ENCODE data around the gene TTC21B.
A peak's percentile ranks its signal among the peaks of the same experiment; 100 is the strongest.

TTC21B gene

GRCh38 chr2:165952741-165953211 is 800 bp downstream of the TTC21B start:
- no peak for TF ChIP-seq CTCF (IDR thresholded peaks at IDR 0.05; ENCODE audit: control insufficient read depth, extremely low read depth, insufficient read depth)
- DNase-seq (ENCODE audit: low read depth), result peak; percentile 94
- peak overlapping the region; percentile 83 for H3K4me3 ChIP-seq (ENCODE audit: low read depth, low read length)

- peak overlapping the region; percentile 83 for H3K4me3 ChIP-seq (ENCODE audit: low read depth, low read length)
- TF ChIP-seq CTCF (IDR thresholded peaks at IDR 0.05; ENCODE audit: control insufficient read depth, extremely low read depth, insufficient read depth), result no peak
These were observed 1.5 kb downstream of the TTC21B start for GRCh38 chr2:165952085-165952484.

GRCh38 chr2:165950438-165950837 is 3.1 kb downstream of the TTC21B start:
- H3K4me3 ChIP-seq (ENCODE audit: low read depth, low read length), result no peak overlapping the region
- no peak for TF ChIP-seq CTCF (IDR thresholded peaks at IDR 0.05; ENCODE audit: control insufficient read depth, extremely low read depth, insufficient read depth)
- no peak for DNase-seq (ENCODE audit: low read depth)

More at GRCh38 chr2:165952085-165952484, 1.5 kb downstream of the TTC21B start:
- DNase-seq (ENCODE audit: low read depth), result no peak

- TF ChIP-seq CTCF (IDR thresholded peaks at IDR 0.05; ENCODE audit: control insufficient read depth, extremely low read depth, insufficient read depth), result no peak
- H3K4me3 ChIP-seq (ENCODE audit: low read depth, low read length), result no peak overlapping the region
- no peak for DNase-seq (ENCODE audit: low read depth)
These were observed 11.7 kb downstream of the TTC21B start for GRCh38 chr2:165941827-165942226.

GRCh38 chr2:165938237-165938636 is 15.3 kb downstream of the TTC21B start:
- H3K4me3 ChIP-seq (ENCODE audit: low read depth, low read length), result no peak overlapping the region
- TF ChIP-seq CTCF (IDR thresholded peaks at IDR 0.05; ENCODE audit: control insufficient read depth, extremely low read depth, insufficient read depth), result no peak
- no peak for DNase-seq (ENCODE audit: low read depth)

- TF ChIP-seq CTCF (IDR thresholded peaks at IDR 0.05; ENCODE audit: control insufficient read depth, extremely low read depth, insufficient read depth), result no peak
- DNase-seq (ENCODE audit: low read depth), result no peak
These were observed 20.2 kb downstream of the TTC21B start for GRCh38 chr2:165933211-165933910.

GRCh38 chr2:165927774-165928173 is 25.8 kb downstream of the TTC21B start:
- no peak for DNase-seq (ENCODE audit: low read depth)
- no peak for TF ChIP-seq CTCF (IDR thresholded peaks at IDR 0.05; ENCODE audit: control insufficient read depth, extremely low read depth, insufficient read depth)
- H3K4me3 ChIP-seq (ENCODE audit: low read depth, low read length), result no peak overlapping the region

More at GRCh38 chr2:165933211-165933910, 20.2 kb downstream of the TTC21B start:
- no peak overlapping the region for H3K4me3 ChIP-seq (ENCODE audit: low read depth, low read length)

All from LNCaP clone FGC (cell line).